Cardiac septum (tissue), 1 donor: Measurements from ENCODE around the gene C19orf12. TPM values are rescaled to one million over a fixed set of nuclear protein-coding genes. Genes with fewer than 3 reads are reported as not detected.
A peak's percentile ranks its signal among the peaks of the same experiment; 100 is the strongest.
"Not testable (repeated sequence)": the region's sequence is repeated elsewhere in the genome, so short reads cannot be mapped to it uniquely, and the experiment has no call there.

Source experiments
- DNase-seq: peaks from one replicate; pipeline ENCODE4 v3.0.0-alpha.2; 2020; ENCODE audit warnings: low spot score
- intact Hi-C: fragments of 100-400 bp; cut with DNase I; formaldehyde crosslinking; loops from one replicate; pipeline ENCODE4 v1.14.0; 2022
- total RNA-seq: library from RNA; stranded (reverse); fragmentation: NEBNext Ultra II Directional; extraction: Animal tissue kit (Norgen Biotek cat#: 25700); gene quantifications from one replicate; pipeline ENCODE4 v1.2.1, GENCODE V29; 2021
- donor health status: DM: no; HTN: no; CAD: no.

The C19orf12 gene
- total RNA-seq, 1 donor from 2014 or later, result 38.0 TPM

DNA sequence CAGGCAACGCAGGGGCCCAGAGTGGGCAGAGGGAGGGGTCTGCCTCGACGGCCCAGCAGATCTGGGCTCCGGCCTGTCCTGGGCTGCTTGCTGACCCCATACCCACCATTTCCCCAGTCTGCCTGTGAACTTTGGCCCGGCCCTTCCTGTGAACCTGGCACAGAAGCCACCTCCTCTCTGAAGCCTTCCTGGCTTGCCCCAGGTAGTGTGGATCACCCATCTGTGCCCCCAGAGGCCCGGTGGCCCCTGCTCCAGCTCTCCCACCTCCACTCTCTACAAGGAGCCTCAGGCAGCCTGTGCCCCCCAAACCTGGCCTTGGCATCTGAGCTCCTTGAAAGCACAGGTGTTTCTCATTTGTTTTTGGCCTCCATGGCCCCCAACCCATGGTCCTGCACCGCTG is 34.1 kb downstream of the C19orf12 start:
- DNase-seq, result no peak
- intact Hi-C loops, result no loop called here

DNA sequence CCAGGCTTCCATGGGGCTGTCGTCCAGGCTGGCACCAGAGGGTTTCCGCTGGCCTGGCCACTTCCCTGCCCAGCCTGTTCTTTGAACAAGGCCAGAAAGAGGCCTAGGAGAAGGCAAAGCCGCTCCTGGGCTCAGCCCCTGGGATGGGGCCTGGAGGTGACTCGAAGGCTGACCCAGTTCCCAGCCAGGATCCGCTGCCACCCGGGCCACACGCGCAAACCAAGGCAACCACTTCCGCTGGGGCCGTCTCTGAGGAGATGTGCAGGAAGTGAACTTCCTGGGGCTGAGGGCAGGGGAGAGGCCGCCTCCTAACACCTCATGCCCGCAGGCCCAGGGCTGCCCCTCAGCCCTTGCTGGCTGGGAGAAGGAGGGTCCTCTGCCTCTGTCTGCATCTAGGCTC is 34.6 kb downstream of the C19orf12 start:
- DNase-seq, result peak; percentile 88
- intact Hi-C loops, result no loop called here

DNA sequence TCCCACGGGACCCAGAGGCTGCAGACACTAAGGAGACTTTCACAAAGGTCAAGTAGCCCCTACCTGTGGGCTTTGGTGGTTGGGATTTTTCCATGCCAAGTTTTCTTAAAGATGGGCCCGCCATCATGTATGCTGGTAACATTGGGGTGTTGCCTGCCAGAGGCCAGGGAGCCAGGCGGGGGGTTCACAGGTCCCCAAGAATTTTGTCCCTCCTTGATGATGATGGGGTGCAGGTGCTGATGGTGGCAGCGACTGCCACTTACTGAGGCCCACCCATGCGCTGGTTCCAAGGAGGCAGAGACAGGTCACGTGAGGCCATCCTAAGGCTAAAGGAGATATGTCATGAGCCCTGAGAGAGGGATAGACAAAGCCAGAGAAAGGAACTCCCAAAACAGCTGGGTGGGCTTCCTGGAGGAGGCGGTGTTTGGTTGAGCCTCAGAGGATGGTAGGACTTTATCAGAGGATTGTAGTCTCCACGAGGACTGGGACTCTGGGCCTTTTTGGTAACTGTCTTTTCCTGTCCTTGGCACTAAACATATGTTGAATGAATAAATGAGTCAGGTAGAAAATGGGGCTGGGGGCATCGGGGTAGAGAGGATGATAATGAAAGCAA is 35.4 kb downstream of the C19orf12 start:
- DNase-seq, result no peak
- intact Hi-C loops, result no loop called here

DNA sequence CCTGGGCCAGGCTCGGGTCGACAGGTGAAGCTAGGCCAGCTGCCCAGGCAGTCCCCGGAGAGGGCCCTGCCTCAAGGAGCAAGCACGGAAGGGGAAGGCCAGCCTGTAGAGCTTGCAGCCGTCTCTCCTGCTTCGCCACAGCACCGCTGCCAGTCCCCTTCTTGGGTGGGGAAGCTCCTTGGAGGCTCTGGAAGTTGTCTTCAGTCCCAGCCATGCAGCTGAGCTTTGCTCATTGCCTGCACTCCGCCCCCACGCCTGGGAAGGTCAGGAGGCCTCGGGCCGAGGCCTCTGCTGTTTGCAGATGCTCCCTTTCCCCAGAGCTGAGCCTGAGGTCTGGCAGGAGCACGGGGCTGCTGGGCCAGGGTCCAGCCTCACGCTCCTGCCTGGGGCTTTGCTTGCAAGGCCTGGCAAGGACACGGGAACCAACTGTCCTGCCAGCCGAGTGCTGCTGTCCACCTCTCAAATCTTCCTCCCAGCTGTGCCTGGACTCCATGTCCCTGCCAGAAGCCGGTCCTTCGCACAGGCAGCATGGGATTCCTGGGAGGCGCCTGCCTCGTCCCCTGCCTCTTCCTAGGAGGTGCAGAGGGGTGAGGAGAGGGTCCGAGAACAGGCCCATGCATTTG is 36.5 kb downstream of the C19orf12 start:
- intact Hi-C loops, result no loop called here
- peak; percentile 82 for DNase-seq

DNA sequence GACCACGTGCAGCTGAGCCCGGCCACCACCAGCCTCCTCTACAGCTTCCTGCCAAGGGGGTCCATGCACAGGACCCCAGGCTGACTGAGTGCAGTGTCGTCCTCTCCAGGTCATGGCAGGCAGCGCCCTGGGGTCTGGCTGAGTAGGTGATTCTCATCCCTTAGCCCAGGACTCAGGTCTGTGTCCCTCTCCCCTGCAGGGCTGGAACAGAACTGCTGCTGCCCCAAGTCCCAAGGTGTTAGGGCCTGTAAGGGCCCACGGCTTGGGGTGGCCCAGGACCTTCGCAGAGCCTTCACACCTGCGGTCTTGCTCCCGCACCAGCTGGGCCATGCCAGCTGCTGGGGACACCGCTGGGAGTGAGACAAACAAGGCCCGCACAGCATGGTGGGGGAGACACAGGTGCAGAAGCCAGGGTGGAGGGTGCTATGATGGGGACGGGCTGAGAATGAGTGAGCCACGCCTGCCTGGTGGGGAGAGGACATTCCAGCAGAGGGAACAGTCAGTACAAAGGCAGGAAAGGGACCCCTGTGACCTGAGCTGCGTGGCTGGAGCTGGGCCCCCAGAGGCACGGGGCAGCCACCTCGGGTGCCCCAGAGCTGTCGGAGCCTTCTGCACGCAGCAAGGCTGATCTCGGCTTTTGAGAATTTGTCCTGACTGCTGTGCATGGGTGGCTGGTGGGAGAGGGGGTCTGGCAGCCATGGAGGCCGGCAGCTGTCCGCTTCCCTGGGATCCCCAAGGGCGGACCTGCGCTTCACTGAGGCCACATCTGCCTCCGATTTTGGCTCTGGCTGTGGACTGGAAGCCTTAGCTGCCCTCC is 37.9 kb downstream of the C19orf12 start:
- intact Hi-C loops, result no loop called here
- peak; percentile 36 for DNase-seq

DNA sequence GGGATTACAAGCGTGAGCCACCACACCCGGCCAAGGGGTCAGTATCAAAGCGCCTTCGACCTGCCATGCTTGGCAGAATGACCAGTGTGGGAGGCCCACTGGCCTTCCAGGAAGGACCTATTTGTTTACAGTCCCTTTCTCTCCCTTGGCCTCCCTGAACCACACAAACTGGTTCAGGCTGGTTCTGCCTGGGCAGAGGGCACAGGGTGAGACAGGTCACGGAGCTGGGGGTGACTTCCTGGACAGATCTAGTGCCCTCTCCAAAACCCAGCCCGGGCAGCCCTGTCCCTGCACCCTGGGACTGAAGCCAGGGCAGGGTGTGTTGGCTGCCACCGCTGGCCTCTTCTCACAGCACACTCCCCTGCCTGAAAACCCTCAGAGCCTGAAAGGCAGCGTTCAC is 38.5 kb downstream of the C19orf12 start:
- peak; percentile 87 for DNase-seq
- intact Hi-C loops, result no loop called here

DNA sequence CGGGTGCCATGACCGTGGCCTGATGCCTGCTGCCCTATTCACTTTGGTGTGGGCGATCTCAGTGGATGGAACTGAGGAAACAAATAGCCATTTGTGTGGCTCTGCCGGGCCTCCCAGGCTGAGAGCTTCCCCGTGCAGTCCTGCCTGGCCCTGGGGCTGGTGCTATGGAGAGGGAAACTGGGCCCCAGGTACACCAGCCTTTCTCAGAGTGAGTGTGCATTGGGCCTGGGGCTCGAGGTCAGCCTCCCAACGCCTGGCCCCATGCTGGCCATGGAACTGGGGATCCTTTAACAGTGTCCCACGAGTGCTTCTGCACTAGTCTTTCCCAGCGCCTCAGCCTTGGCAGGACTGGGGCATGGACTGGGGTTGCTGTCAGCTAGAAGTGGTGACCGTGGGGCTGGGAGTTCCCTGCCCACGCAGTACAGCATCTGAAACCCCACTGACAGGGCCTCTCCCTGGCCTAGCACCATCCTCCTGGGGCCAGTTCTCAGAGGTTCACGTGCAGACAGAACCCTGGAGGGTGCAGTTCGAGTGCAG is 39.3 kb downstream of the C19orf12 start:
- intact Hi-C loops, result no loop called here
- peak; percentile 66 for DNase-seq

DNA sequence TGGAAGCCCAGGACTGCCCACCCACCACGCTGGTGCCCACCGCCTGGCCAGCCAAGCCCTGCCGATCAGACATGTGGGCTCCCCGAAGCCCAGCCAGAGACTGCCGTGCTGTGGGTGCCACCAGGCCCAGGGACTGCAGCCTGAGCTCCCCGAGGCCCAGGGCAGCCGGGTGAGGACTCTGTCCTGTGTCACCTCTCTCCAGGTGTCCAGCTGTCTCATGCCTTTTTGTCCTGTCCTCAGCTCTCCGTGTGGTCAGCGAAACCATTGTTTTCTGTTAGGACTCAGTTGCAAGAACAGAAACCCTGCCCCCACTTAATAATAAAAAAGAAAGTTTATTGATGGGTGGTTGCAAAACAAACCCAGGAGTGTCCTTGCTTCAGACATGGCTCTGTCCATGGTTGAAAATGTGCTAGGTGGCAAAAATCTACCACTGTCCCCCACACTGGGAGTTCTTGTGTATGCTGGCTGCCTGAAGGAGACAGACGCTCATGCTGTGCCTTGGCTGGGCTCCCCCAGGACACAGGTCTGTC is 39.9 kb downstream of the C19orf12 start:
- no peak for DNase-seq
- intact Hi-C loops, result no loop called here

DNA sequence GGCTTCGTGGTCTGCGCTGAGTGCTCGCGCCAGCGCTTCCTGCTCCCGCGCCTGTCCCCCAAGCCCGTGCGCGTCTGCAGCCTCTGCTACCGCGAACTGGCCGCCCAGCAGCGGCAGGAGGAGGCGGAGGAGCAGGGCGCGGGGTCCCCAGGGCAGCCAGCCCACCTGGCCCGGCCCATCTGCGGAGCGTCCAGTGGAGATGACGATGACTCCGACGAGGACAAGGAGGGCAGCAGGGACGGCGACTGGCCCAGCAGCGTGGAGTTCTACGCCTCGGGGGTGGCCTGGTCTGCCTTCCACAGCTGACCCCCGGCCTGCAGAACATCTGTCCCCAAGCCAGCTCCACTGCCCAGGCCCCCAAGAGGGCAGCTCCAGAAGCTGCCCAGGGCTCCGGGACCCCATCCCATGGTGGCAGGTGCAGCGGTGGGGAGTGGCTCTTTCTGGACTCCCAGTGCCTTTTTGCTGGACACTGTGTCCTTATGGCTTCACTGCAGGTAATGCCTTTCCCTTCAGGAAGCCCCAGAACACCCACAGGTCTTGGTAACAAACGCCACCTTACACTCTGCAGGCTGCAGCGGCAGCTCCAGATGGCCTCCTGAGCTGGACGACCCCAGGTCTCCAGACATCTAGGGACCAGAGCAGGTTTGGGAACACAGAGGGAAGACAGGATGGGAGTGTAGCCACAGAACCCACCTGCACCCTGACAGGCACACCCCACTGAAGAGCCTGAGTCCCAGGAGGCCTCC is 40.5 kb downstream of the C19orf12 start:
- intact Hi-C loops, result no loop called here
- DNase-seq, result peak; percentile 70

DNA sequence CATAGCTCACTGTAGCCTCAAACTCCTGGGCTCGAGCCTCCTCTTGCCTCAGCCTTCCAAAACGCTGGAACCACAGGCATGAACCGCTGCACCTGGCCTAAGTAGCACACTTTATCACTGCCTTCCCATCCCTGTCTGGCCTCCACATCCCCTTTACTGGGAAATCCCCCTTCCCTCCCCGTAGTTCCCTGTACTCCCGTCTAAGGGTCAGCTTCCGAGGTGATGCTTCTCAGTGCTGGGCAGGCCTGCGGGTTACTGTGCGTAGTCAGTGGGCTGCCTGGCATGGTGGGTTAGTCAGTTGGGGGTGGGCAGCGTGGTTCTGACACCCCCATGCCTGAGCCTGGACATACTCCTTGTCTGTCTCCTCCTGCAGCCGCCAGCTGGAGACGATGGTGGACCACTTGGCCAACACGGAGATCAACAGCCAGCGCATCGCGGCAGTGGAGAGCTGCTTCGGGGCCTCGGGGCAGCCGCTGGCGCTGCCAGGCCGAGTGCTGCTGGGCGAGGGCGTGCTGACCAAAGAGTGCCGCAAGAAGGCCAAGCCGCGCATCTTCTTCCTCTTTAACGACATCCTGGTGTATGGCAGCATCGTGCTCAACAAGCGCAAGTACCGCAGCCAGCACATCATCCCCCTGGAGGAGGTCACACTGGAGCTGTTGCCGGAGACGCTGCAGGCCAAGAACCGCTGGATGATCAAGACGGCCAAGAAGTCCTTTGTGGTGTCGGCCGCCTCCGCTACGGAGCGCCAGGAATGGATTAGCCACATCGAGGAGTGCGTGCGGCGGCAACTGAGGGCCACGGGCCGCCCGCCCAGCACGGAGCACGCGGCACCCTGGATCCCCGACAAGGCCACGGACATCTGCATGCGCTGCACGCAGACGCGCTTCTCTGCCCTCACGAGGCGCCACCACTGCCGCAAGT is 41.4 kb downstream of the C19orf12 start:
- peak; percentile 60 for DNase-seq
- intact Hi-C loops, result no loop called here

DNA sequence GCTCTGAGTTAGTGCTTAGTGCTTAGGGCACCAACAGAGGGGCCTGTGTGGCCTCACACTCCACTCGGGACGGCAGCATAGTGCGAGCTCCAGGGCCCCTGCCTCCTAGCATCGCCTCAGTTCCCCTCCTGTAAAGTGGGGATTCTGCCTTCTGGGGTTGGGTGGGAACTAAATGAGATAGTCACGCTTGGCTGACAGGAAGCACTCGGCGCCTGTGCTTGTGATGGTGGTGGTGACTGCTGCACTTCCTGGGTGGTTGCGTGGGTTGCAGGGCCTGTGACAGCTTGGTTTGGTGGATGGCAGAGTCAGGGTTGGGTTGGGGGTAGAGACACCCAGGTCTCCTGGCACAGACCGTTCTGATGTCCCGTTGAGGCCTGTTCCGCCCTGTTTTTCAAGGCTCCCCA is 42.1 kb downstream of the C19orf12 start:
- DNase-seq, result no peak
- intact Hi-C loops, result no loop called here

DNA sequence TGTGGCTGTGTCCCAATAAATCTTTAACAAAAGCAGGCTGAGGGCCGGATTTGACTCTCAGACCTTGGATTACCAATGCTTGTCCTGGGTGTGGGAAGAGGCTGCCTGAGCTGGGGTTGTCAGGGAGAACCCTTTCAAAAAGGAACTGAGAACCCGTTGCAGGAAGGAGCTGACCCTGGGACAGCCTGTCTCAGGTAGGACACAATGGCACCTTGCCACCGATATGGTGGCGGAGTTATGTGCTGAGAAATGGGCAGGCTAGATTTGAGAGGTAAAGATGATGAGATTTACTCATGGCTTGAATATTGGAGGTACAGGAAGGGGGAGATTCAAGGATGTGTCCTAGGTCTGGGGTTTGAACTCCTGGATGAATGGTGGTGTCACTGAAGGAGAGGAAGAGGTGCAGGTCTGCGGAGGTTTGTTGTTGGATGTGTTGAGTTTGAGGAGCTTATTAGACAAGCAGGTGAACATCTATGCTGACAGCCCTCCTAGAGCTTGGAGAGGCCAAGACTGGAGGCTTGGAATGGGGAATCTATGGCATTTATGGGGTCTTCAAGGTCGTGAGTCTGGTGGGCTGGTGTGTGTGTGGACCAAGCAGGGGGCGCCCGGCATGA is 42.6 kb downstream of the C19orf12 start:
- intact Hi-C loops, result no loop called here
- DNase-seq, result peak; percentile 22

DNA sequence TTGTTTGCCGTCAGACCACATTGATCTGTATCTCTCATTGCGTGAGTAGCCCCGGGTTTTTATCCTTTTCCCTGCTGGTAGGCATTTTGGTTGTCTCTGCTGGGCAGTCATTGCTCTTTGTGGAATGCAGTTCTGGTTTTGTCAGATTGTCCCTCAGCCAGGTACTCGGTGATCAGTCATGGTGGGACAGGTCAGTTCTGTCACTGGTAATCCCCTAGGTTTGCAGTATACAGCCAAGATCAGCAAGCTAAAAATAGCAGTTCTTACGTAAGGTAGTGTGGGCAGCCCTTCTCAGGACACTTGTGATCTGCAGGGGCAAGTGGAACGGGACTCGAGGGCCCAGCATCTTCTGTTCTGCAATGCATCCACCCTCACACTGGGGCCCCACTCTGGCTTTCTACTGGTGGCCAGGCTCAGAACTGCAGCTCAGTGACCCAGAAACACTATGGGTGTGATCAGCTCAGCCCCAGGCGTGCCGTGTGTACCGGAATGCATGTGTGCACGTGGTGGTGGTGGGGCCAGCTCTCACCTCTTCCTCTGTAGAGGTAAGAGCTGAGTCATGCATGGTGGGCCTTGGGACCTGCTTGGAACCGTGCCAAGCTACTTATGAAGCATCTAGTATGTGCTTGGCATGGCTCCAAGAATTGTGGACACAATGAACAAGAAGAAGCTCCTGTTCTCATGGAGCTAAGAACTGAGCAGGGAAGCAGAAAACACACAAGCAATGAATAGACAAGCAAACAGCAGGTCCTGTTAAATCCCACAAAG is 43.5 kb downstream of the C19orf12 start:
- intact Hi-C loops, result no loop called here

DNA sequence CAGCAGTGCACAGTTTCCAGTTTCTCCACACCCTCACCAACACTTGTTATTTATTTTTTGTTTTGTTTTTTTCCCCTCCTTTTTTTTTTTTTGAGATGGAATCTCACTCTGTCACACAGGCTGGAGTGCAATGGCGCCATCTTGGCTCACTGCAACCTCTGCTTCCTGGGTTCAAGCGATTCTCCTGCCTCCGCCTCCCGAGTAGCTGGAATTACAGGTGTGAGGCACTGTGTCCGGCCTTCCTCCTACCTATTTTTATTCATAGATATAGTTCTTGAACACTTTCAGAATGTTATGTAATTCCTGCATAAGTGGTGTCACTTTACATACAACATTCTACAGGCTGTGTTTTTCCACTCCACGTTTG is 44.1 kb downstream of the C19orf12 start:
- intact Hi-C loops, DNase-seq: not testable (repeated sequence)

More for the DNA sequence above, 43.5 kb downstream of the C19orf12 start:
- DNase-seq, result peak; percentile 72

DNA sequence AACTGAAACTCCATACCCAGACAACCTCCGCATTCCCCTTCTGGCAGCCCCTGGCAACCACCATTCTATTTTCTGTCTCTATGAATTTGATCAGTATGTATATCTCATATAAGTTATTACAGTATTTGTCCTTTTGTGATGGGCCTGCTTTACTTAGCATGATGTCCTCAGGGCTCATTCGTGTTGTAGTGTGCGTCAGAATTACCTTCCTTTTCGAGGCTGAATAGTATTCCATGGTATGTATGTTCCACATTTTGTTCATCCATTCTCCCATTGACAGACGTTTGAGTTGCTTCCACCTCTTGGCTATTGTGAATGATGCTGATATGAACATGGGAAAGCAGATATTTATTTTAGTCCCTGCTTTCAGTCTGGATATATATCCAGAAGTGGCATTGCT is 44.8 kb downstream of the C19orf12 start:
- no peak for DNase-seq
- intact Hi-C loops, result no loop called here

DNA sequence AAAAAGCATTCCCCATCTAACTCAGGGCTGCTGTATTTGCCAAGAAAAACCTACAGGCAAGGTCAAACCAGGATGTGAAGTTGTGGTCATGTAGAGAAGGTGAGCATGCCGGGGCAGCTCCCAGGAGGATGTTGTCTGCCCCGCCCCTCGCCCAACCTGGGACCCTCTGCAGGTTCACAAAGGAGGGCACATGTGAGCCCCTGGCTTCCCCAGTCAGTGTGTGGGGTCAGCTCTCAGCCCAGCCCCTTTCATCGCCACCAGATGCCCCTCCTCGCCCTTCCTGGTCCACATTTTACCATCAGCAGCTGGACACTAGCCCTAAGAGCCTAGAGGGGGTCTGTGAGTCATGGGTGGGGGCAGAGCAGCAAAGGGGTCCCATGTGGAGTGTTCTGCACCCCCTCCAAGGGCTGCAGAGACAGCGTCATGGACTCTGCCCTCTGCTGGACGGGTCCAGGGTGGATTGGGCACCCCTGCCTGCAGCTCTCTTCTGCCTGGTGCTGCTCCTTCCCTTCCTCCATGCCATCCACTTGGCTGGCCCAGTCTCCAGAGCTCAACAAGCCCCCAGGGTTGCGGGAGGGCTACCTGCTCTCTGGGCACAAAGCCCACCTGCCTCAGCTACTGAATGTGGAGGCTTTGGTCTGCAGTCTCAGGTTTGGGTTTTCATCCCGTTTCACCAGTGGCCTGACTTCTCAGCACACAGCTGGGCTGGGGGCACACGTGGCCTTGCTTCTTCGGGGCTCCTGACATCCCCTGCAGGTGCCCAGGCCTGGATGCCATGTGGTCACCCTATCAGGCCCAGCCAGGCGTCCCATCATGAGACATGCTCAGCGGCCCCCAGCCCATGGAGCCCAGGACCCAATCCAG is 46.1 kb downstream of the C19orf12 start:
- no peak for DNase-seq

DNA sequence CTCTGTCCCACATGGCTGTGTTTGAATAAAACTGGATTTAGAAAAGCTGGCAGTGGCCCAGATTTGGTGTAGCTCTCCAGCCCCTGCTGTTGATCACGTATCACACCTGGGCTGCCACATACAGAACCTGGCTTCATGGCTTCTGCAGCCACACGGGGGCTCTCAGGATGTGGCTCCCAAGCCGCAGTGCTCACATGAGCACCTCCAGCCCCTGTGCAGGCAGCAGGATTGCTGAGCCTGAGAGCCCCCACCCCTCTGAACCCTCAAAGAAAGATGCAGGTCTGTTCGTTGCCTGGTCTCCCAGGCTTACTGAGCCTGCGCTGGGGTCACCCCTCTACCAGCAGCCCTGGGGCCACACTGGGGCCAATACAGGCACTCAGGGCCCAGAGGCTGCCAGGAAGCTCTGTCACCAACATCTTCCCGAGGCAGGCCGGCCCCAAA is 47.1 kb downstream of the C19orf12 start:
- intact Hi-C loops, result no loop called here

More for the DNA sequence above, 46.1 kb downstream of the C19orf12 start:
- intact Hi-C loops, result no loop called here

More for the DNA sequence above, 47.1 kb downstream of the C19orf12 start:
- peak; percentile 74 for DNase-seq
